Measurements from ENCODE around the gene GTF2E1.
"Not testable (repeated sequence)": the region's sequence is repeated elsewhere in the genome, so short reads cannot be mapped to it uniquely, and the experiment has no call there.

Gene GTF2E1

GRCh38 chr3:120730576-120731542 lies 11.7 kb upstream of the GTF2E1 start:
- POLR2A ChIA-PET = no interaction called here
- H3K4me1 ChIP-seq (ENCODE audit: control insufficient read depth, insufficient read depth, low read length) = no peaks in the 10 kb centered on the region
- H3K9me3 ChIP-seq (ENCODE audit: control insufficient read depth, insufficient read depth, low read depth, low read length) = no peaks in the 10 kb centered on the region
- H3K27ac ChIP-seq (ENCODE audit: extremely low read depth, low read depth, low read length) = no peak overlapping the region
- H3K36me3 ChIP-seq (ENCODE audit: control insufficient read depth in 2 of 2, insufficient read depth in 1 of 2, low read length in 2 of 2) = no peaks in the 10 kb centered on the region; a peak in 1 of 3 replicates
- H3K4me3 ChIP-seq (ENCODE audit: low read depth, low read length) = no peak overlapping the region
- TF ChIP-seq ZNF362 (tag by site-specific recombination; IDR thresholded peaks at IDR 0.05) (no peak), ZNF645 (tag by site-specific recombination; IDR thresholded peaks at IDR 0.05) (no peak), ZFP3 (tag by site-specific recombination; IDR thresholded peaks at IDR 0.05; ENCODE audit: low read depth) (no peak), ZBTB10 (tag by site-specific recombination; IDR thresholded peaks at IDR 0.05) (no peak), HOXD13 (CRISPR knock-in tag; IDR thresholded peaks at IDR 0.05; ENCODE audit: borderline replicate concordance) (no peak), ZNF623 (tag by site-specific recombination; IDR thresholded peaks at IDR 0.05) (no peak), ZNF513 (tag by site-specific recombination; IDR thresholded peaks at IDR 0.05) (no peak), ZNF239 (tag by site-specific recombination; IDR thresholded peaks at IDR 0.05) (no peak), ZSCAN18 (tag by site-specific recombination; IDR thresholded peaks at IDR 0.05) (no peak), GLI4 (tag by site-specific recombination; IDR thresholded peaks at IDR 0.05) (no peak), ZNF202 (tag by site-specific recombination; IDR thresholded peaks at IDR 0.05; ENCODE audit: borderline replicate concordance) (no peak)
- CTCF ChIA-PET = no interaction called here

GRCh38 chr3:120738006-120738405 lies 4.5 kb upstream of the GTF2E1 start:
- H3K4me3 ChIP-seq (ENCODE audit: low read depth, low read length); H3K36me3 ChIP-seq (ENCODE audit: control insufficient read depth in 2 of 2, insufficient read depth in 1 of 2, low read length in 2 of 2); CTCF ChIA-PET; H3K27ac ChIP-seq (ENCODE audit: extremely low read depth, low read depth, low read length); H3K9me3 ChIP-seq (ENCODE audit: control insufficient read depth, insufficient read depth, low read depth, low read length); H3K4me1 ChIP-seq (ENCODE audit: control insufficient read depth, insufficient read depth, low read length); POLR2A ChIA-PET: not testable (repeated sequence)

- POLR2A ChIA-PET = interaction anchor here (1.6 kb wide), 1 partner anchor 145 kb away, joined by 8 read pairs; the partner anchor contains the start of gene NDUFB4
- CTCF ChIA-PET = no interaction called here
- H3K27ac ChIP-seq (ENCODE audit: extremely low read depth, low read depth, low read length) = no peak overlapping the region
- TF ChIP-seq ZNF292 (tag by site-specific recombination; IDR thresholded peaks at IDR 0.05; ENCODE audit: borderline replicate concordance, low read depth) (no peak), REST (tag by site-specific recombination; IDR thresholded peaks at IDR 0.05) (no peak), ZNF48 (tag by site-specific recombination; IDR thresholded peaks at IDR 0.05) (no peak), ZBTB8A (tag by site-specific recombination; IDR thresholded peaks at IDR 0.05) (no peak)
Observed at GRCh38 chr3:120741320-120741719, 1.2 kb upstream of the GTF2E1 start.

More at GRCh38 chr3:120741320-120741719, 1.2 kb upstream of the GTF2E1 start:
- Histone ChIP-seq H3K36me3 (ENCODE audit: control insufficient read depth in 2 of 2, insufficient read depth in 1 of 2, low read length in 2 of 2) (peaks cover 0 to 9% of the 10 kb centered on the region in 2 experiments; a peak in 1 of 3 replicates), H3K9me3 (ENCODE audit: control insufficient read depth, insufficient read depth, low read depth, low read length) (no peaks in the 10 kb centered on the region), H3K4me3 (ENCODE audit: low read depth, low read length) (peak overlapping the region; percentile 100; the same call in 1 of the 2 replicates), H3K4me1 (ENCODE audit: control insufficient read depth, insufficient read depth, low read length) (no peaks in the 10 kb centered on the region)

All from HEK293 (cell line).